HepG2 (cell line): ENCODE measurements around the gene UBE2S. TPM values are rescaled to one million over a fixed set of nuclear protein-coding genes. Genes with fewer than 3 reads are reported as not detected.

ENCODE experiments used
- ATAC-seq: fragments of 200-7000 bp; cut with Tn5 transposase; 3 replicates; pipeline ENCODE4 v1.9.1; 2020; ENCODE audit warnings: mild to moderate bottlenecking, moderate library complexity
- BruUV-seq: library from RNA; stranded (reverse); fragments of 400-500 nt; replicated peaks from 2 replicates; lab custom pipeline; 2021; lab: Mats Ljungman, UMichigan
- CTCF ChIA-PET: fragments of 300-600 bp; formaldehyde crosslinking; extraction: SDS; loops from one replicate; lab custom pipeline; 2021; ENCODE audit warnings: low total read pairs, inconsistent platforms, low intra/inter-chr PET ratio; lab: Yijun Ruan, JAX
- POLR2A ChIA-PET: fragments of 350-600 bp; sonication (Branson Sonifier 250); formaldehyde crosslinking; loops from one replicate; lab custom pipeline; 2020; ENCODE audit warnings: antibody characterized with exemption, inconsistent platforms; lab: Yijun Ruan, JAX
- DNase-seq: peaks from one replicate; pipeline ENCODE4 v3.0.0-alpha.2; 2015; ENCODE audit warnings: low spot score
- FAIRE-seq: peaks from 3 replicates; lab custom pipeline; 2011; peaks lifted over from hg19 to GRCh38; lab: Jason Lieb, UNC
- H2AFZ ChIP-seq: one replicate; pipeline ENCODE4 v1.6.1; 2011; ENCODE audit warnings: low read length, inconsistent platforms
- H3K27ac ChIP-seq: fragments of 300-600 bp; 3 replicates; pipeline ENCODE4 v1.8.0; 2011; ENCODE audit warnings: mixed run types, mild to moderate bottlenecking, mixed read lengths, low read length, inconsistent platforms; ENCODE audit not compliant: insufficient read depth; ENCODE audit errors: extremely low read length
- H3K27me3 ChIP-seq, 2 experiments: fragments of 200-600 bp in 1 of 2; 2 replicates in 1 of 2; 3 replicates in 1 of 2; pipeline versions ENCODE4 v1.6.0 to v1.8.0; 2011; ENCODE audit warnings: low read length in 2 of 2, mild to moderate bottlenecking in 2 of 2, moderate library complexity in 2 of 2, inconsistent platforms in 1 of 2; ENCODE audit not compliant: insufficient read depth in 2 of 2, control insufficient read depth in 1 of 2
- H3K36me3 ChIP-seq, 2 experiments: fragments of 200-600 bp in 1 of 2; replicated peaks in 1 of 2; 2 replicates in 1 of 2; 3 replicates in 1 of 2; pipeline versions ENCODE4 v1.5.1 to v1.8.0; 2011; ENCODE audit warnings: low read length in 2 of 2, inconsistent platforms in 1 of 2; ENCODE audit not compliant: insufficient read depth in 2 of 2, control insufficient read depth in 1 of 2
- H3K4me1 ChIP-seq: 2 replicates; pipeline ENCODE4 v1.5.1; 2012; ENCODE audit warnings: low read length, inconsistent platforms; ENCODE audit not compliant: insufficient read depth
- H3K4me2 ChIP-seq: 2 replicates; pipeline ENCODE4 v1.6.0; 2011; ENCODE audit warnings: low read depth, low read length, inconsistent platforms
- H3K4me3 ChIP-seq, 3 experiments: fragments of 200-600 bp in 1 of 3; sonication (generic), shearing (Covaris generic) in 1 of 3; replicated peaks in 1 of 3; 2 replicates each; pipeline ENCODE4 v1.5.1; 2011 to 2016; ENCODE audit warnings: low read length in 3 of 3, inconsistent platforms in 2 of 3, low read depth in 2 of 3, mild to moderate bottlenecking in 2 of 3, control low read depth in 1 of 3, mixed read lengths in 1 of 3; ENCODE audit not compliant: insufficient read depth in 1 of 3
- H3K79me2 ChIP-seq: one replicate; pipeline ENCODE4 v1.6.1; 2011; ENCODE audit warnings: low read length, inconsistent platforms; ENCODE audit not compliant: insufficient read depth
- H3K9ac ChIP-seq: 2 replicates; pipeline ENCODE4 v1.6.0; 2011; ENCODE audit warnings: mild to moderate bottlenecking, low read depth, low read length, inconsistent platforms; ENCODE audit not compliant: insufficient read depth
- H3K9me3 ChIP-seq: 2 replicates; pipeline ENCODE4 v1.5.1; 2012; ENCODE audit warnings: mild to moderate bottlenecking, low read length
- H4K20me1 ChIP-seq: 2 replicates; pipeline ENCODE4 v1.6.0; 2011; ENCODE audit warnings: inconsistent platforms, mild to moderate bottlenecking, low read length, moderate library complexity; ENCODE audit not compliant: insufficient read depth
- ARID2 ChIP-seq: sonication (generic); formaldehyde crosslinking; IDR thresholded peaks from 2 replicates; pipeline ENCODE4 v1.8.1; 2022; ENCODE audit warnings: mild to moderate bottlenecking, missing genetic modification reagents, borderline replicate concordance
- ARNT2 ChIP-seq: sonication (generic); formaldehyde crosslinking; IDR thresholded peaks from 2 replicates; pipeline ENCODE4 v1.8.0; 2022; ENCODE audit warnings: mild to moderate bottlenecking, low read depth, missing genetic modification reagents, moderate library complexity
- ATF1 ChIP-seq: IDR thresholded peaks from 2 replicates; pipeline ENCODE4 v1.6.1; 2016; ENCODE audit warnings: mild to moderate bottlenecking, control low read depth
- BHLHE40 ChIP-seq: IDR thresholded peaks from 2 replicates; pipeline ENCODE4 v1.6.1; 2011; ENCODE audit warnings: low read length, improper control_type of control experiment
- EED ChIP-seq: sonication (generic); formaldehyde crosslinking; IDR thresholded peaks from 2 replicates; pipeline ENCODE4 v1.5.0; 2020; ENCODE audit warnings: mild to moderate bottlenecking, missing genetic modification reagents
- MYNN ChIP-seq: sonication (generic); formaldehyde crosslinking; IDR thresholded peaks from 2 replicates; pipeline ENCODE4 v1.4.0; 2020; ENCODE audit warnings: mild to moderate bottlenecking, low read depth, missing genetic modification reagents
- RFXAP ChIP-seq: sonication (generic); formaldehyde crosslinking; IDR thresholded peaks from 2 replicates; pipeline ENCODE4 v1.4.0; 2020; ENCODE audit warnings: missing genetic modification reagents, borderline replicate concordance
- SAFB2 ChIP-seq: sonication (generic); formaldehyde crosslinking; IDR thresholded peaks from 2 replicates; pipeline ENCODE4 v1.5.1; 2020; ENCODE audit warnings: missing genetic modification reagents, low read depth, mild to moderate bottlenecking, borderline replicate concordance
- ZNF550 ChIP-seq: sonication (generic); formaldehyde crosslinking; IDR thresholded peaks from 2 replicates; pipeline ENCODE4 v1.4.0; 2020; ENCODE audit warnings: mild to moderate bottlenecking, missing genetic modification reagents, borderline replicate concordance
- ZNF562 ChIP-seq: sonication (generic); formaldehyde crosslinking; IDR thresholded peaks from 2 replicates; pipeline ENCODE4 v1.8.0; 2022; ENCODE audit warnings: missing genetic modification reagents, borderline replicate concordance
- ZNF569 ChIP-seq: sonication (generic); formaldehyde crosslinking; IDR thresholded peaks from 2 replicates; pipeline ENCODE4 v1.5.0; 2020; ENCODE audit warnings: mild to moderate bottlenecking, missing genetic modification reagents, moderate library complexity, borderline replicate concordance
- WGBS: methylation state at CpG from one replicate; pipeline ENCODE4 v1.1.6; 2017; ENCODE audit warnings: low lambda C conversion rate; 5-methylcytosine and 5-hydroxymethylcytosine counted together
- in situ Hi-C: cut with HindIII; loops from 2 replicates; pipeline ENCODE4 v1.10.0; 2017; ENCODE audit warnings: low pct_unique_long_range_greater_than_20kb; ENCODE audit not compliant: extremely low pct_ligation_motif_present
- intact Hi-C: fragments of 100-400 bp; cut with micrococcal nuclease; formaldehyde crosslinking; loops from one replicate; pipeline ENCODE4 v1.10.0; 2022; ENCODE audit not compliant: unreplicated experiment
- polyA plus RNA-seq, 8 experiments: library from polyadenylated mRNA; depleted of rRNA in 3 of 8; stranded (reverse) in 7 of 8; unstranded in 1 of 8; fragments of >200 nt; fragmentation: Illumina TruSeq in 4 of 8; extraction: Trizol in 4 of 8; gene quantifications; 2 replicates each; pipeline versions ENCODE4 v1.2.1 to v1.2.3, GENCODE V29; 2011 to 2016; ENCODE audit warnings: low read depth in 4 of 8, missing spikeins in 1 of 8, mixed read lengths in 1 of 8; ENCODE audit not compliant: insufficient read depth in 1 of 8
- total RNA-seq, 5 experiments: library from RNA; depleted of rRNA; stranded (reverse); fragments of >200 nt; fragmentation: Illumina TruSeq; extraction: Trizol; gene quantifications; 2 replicates each; pipeline ENCODE4 v1.2.3, GENCODE V29; 2016; ENCODE audit warnings: low read depth in 1 of 5
- TF ChIP-seq, protein P1 (sequence below): sonication (generic); formaldehyde crosslinking; IDR thresholded peaks from 2 replicates; pipeline ENCODE4 v1.9.0; 2022; ENCODE audit warnings: missing genetic modification reagents, mild to moderate bottlenecking, borderline replicate concordance
- TF ChIP-seq, protein P2 (sequence below): sonication (generic); formaldehyde crosslinking; IDR thresholded peaks from 2 replicates; pipeline ENCODE4 v1.4.0; 2020; ENCODE audit warnings: mild to moderate bottlenecking, missing genetic modification reagents, borderline replicate concordance

UBE2S gene
- total and polyA plus RNA-seq, 2 of the 13 experiments (the other 11 are each of a cell fraction or from before 2014, with no cell fraction given), result 32.2 to 39.3 TPM

DNA sequence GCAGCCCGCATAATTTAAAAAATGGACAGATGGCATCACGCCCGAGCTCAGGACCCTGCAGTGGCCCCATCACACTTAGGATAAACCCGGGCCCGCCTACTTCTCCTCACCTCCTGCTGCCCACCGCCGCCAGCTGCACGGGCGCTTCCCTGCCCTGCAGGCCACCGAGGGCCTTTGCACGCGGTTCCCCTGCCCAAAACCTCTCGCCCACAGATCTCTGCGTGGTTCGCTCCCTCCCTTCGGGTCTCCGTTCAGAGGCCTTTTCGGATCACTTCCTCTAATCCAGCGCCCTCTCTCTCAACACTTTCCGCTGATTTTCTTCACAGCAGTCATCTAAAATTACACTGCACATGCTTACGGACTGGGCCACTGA, 33.7 kb upstream of the UBE2S start (continued):
- no peak for TF ChIP-seq BHLHE40
- TF ChIP-seq ZNF569, result no peak
- no peak for TF ChIP-seq ZNF550 (CRISPR knock-in tag)
- TF ChIP-seq ZNF562 (CRISPR knock-in tag), result no peak
- TF ChIP-seq MYNN (CRISPR knock-in tag), result no peak

DNA sequence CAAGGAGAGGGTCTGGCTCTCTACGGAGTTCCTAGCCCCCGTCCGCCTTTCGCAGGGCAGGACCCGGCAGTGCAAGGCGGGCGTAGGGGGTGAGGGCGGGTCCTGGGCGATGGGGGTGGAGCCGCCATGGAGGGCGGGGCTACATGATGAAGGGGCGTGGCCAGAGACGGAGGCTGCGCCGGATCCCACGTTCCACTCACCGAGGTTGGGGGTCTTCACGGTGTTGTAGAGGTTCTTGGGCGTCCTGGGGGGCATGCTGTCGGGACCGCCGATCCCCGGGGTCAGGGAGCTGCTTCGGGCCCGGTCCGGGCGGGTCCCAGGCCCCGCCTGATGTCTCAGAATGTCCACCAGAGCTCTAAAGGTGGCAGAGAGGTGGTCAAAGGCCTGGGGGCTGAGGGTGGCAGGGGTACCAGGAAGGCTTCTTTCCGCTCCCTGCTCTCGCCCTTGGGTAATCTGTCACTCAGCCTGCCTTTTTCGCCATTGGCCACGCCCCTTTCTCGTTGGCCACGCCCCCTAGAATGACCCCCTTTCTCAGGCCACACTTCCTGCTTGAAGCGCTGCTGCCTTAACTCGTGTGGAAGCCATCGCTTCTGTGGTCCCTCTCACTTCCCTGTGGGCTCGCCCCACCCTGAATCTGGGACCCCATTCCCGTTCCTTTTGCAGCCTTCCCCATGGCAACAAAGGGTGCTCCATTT, 33.0 kb upstream of the UBE2S start:
- FAIRE-seq, result no peak
- Histone ChIP-seq H3K27ac (no peak overlapping the region), H3K4me3 (no peak overlapping the region; a peak in 1 of 6 replicates), H4K20me1 (peaks cover 4% of the 10 kb centered on the region; the same call in 1 of the 2 replicates), H3K79me2 (no peaks in the 10 kb centered on the region), H3K4me1 (no peaks in the 10 kb centered on the region), H3K4me2 (no peak overlapping the region), H3K9ac (no peak overlapping the region), H3K27me3 (peaks cover 6 to 40% of the 10 kb centered on the region in 2 experiments; a peak in 4 of 5 replicates), H3K36me3 (no peaks in the 10 kb centered on the region), H3K9me3 (no peaks in the 10 kb centered on the region), H2AFZ (no peak overlapping the region)
- WGBS, result 23% methylated on average over 12 of the region's 39 CpGs
- in situ Hi-C loops, result no loop called here
- no peak for DNase-seq
- no TSS peak for BruUV-seq
- ATAC-seq, result no peak
- intact Hi-C loops, result no loop called here
- CTCF ChIA-PET, result no interaction called here
- POLR2A ChIA-PET, result no interaction called here
- TF ChIP-seq, protein P1, sequence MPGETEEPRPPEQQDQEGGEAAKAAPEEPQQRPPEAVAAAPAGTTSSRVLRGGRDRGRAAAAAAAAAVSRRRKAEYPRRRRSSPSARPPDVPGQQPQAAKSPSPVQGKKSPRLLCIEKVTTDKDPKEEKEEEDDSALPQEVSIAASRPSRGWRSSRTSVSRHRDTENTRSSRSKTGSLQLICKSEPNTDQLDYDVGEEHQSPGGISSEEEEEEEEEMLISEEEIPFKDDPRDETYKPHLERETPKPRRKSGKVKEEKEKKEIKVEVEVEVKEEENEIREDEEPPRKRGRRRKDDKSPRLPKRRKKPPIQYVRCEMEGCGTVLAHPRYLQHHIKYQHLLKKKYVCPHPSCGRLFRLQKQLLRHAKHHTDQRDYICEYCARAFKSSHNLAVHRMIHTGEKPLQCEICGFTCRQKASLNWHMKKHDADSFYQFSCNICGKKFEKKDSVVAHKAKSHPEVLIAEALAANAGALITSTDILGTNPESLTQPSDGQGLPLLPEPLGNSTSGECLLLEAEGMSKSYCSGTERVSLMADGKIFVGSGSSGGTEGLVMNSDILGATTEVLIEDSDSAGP (CRISPR knock-in tag), result no peak
- TF ChIP-seq, protein P2, sequence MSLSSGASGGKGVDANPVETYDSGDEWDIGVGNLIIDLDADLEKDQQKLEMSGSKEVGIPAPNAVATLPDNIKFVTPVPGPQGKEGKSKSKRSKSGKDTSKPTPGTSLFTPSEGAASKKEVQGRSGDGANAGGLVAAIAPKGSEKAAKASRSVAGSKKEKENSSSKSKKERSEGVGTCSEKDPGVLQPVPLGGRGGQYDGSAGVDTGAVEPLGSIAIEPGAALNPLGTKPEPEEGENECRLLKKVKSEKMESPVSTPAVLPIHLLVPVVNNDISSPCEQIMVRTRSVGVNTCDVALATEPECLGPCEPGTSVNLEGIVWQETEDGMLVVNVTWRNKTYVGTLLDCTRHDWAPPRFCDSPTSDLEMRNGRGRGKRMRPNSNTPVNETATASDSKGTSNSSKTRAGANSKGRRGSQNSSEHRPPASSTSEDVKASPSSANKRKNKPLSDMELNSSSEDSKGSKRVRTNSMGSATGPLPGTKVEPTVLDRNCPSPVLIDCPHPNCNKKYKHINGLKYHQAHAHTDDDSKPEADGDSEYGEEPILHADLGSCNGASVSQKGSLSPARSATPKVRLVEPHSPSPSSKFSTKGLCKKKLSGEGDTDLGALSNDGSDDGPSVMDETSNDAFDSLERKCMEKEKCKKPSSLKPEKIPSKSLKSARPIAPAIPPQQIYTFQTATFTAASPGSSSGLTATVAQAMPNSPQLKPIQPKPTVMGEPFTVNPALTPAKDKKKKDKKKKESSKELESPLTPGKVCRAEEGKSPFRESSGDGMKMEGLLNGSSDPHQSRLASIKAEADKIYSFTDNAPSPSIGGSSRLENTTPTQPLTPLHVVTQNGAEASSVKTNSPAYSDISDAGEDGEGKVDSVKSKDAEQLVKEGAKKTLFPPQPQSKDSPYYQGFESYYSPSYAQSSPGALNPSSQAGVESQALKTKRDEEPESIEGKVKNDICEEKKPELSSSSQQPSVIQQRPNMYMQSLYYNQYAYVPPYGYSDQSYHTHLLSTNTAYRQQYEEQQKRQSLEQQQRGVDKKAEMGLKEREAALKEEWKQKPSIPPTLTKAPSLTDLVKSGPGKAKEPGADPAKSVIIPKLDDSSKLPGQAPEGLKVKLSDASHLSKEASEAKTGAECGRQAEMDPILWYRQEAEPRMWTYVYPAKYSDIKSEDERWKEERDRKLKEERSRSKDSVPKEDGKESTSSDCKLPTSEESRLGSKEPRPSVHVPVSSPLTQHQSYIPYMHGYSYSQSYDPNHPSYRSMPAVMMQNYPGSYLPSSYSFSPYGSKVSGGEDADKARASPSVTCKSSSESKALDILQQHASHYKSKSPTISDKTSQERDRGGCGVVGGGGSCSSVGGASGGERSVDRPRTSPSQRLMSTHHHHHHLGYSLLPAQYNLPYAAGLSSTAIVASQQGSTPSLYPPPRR (CRISPR knock-in tag), result no peak
- no peak for TF ChIP-seq ARNT2
- no peak for TF ChIP-seq RFXAP (CRISPR knock-in tag)
- TF ChIP-seq ARID2, result no peak
- TF ChIP-seq ATF1 (CRISPR knock-in tag), result no peak
- no peak for TF ChIP-seq EED
- no peak for TF ChIP-seq SAFB2 (CRISPR knock-in tag)
